HG03575 (cell line): Measurements from ENCODE around the gene SUSD2.

Source experiments
- ATAC-seq: cut with Tn5 transposase; IDR thresholded peaks from one replicate; pipeline ENCODE4 v1.9.1; 2021; ENCODE audit not compliant: unreplicated experiment, insufficient number of reproducible peaks, low FRiP score; ENCODE audit errors: extremely low read depth

The SUSD2 gene

DNA sequence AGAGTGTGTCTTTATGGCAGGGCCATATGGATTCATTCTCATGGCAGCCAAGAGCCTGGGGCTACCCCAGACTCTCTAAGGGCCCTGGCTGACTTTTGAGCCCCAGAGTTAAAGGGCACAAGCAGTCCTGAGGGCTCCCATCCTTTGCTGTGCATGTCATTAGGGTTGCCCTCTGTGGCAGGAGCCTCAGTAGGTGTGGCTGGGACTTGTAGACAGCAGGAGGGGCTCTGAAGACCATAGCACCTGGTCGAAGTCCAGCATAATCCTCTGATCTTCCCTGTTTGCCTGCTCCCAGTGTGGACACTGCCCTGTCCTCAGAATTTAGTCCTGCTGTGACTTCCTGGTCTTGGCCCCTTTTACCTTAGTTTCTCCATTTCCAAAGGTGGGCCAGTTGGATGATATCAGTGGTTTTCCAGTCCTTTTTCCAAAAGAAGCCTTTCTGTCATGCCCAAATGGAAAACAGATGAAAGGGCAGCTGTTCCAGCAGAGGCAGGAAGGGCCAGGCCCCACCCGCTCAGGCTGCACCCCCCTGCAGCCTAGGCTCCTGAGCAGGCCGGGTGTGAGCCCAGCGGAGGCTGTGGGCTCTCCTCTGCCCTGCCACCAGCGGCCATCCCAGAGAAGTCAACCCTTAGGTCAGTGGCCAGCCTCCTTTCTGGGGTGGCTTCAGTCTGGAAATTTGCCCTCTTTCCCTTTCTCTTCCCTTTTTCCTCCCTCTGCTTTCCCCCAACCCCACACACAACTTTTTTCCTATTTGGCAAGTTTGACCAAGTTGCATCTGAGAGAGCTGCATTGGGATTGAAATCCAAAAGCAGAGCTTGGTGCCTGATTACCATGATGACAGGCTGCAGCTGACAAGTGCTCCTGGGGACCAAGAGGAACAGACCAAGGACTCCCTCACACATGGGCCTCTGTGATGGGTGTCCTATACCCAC lies 32.8 kb upstream of the SUSD2 start:
- ATAC-seq, result no peak

DNA sequence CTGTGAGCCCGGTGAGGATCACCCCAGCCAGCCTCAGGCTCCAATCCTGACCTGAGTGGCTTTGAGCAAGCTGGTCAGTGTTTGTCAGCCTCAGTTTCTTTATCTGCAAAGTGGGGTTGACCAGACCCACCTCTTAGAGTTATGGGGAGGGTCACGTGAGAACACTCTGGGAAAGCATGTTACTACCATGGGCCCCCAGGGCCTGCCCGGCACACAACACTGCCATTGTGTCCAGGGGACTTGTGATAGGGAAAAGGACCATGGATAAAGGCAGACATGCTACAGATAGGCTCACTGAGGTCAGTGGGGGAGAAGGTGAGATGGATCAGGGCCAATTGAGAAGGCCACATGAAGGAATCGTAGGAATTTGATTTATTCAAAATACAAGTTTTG lies 32.1 kb upstream of the SUSD2 start:
- ATAC-seq, result no peak

- ATAC-seq, result no peak
These were observed 27.9 kb upstream of the SUSD2 start for GRCh38 chr22:24153353-24153752.

DNA sequence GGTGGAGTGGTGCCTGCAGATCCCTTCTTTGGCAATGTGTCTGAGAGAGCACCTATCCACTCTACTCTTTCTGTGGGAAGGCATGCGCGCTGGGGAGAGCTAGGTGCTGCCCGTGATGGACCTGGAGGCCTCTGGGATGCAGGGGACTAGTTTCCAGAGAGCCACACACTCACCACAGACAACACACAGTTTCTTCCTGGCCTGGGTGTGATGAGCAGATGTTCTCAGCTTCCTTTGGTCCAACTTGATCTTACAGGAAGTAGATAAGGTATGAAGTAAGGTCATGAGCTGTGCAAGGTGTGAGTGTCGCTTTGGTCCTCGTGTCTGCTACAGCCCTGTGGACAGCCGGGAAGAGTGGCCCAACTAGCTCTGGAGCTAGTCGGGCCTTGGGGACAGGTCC lies 27.3 kb upstream of the SUSD2 start:
- no peak for ATAC-seq

DNA sequence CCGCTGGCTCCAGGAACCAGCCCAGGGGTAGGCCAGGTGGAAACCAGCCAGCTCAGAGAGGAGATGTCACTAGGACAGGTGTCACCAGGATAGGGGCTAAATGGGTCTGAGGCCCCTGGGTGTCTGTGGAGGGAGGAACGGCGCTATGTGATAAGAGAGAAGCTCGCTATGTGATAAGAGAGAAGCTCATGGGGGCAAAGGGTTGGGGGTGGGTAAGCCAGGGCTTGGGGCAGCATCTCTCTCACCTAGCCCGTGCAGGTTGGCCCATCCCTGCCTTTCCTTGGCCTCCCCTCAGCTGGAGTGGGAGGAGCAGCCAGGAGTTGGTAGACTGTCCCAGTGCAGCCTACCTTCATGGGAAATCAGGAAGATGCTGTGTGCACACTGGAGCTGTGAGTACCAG lies 26.5 kb upstream of the SUSD2 start:
- ATAC-seq, result no peak

DNA sequence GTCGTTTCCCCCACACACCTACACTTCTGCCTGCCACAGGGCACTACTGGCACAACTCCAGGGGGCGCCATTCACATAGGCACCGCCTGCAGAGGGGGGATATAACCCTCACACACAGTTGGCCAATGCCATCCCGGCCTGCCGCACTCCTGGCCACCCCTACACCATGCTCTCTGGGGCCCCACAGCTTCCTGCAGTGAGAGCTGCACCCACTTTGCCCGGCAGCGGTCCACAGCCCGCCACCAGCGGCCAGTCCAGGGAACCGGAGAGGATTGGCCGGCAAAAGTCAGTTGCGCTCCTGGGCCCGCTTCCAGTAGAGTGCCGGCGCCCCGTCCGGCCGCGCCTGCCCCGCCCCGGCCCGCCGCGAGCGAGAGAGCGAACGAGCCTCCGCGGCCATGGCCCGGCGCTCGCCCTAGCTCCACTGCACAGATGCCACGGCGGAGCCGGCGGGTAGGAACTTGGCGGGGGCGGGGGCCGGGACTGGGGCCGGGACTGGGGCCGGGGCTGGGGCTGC lies 25.6 kb upstream of the SUSD2 start:
- ATAC-seq, result no peak

- no peak for ATAC-seq
These were observed 25.0 kb upstream of the SUSD2 start for GRCh38 chr22:24156141-24156912.

- peak; percentile 42 for ATAC-seq
These were observed 24.1 kb upstream of the SUSD2 start for GRCh38 chr22:24156913-24157821.

DNA sequence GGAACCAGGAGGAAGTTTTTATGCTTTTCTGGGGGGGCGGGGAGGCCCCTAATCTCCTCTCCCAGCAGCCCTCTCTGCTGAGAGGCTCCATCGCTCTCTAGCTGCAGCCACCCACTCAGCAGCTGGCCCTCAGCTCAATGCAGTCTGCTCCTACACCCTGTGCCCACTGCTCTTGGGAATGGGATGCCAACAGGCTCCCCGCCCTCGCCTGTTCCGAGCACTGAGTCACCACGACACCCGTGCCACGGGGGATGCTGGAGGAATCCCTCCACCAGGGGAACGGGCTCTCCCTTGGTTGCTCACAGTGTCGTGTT lies 23.5 kb upstream of the SUSD2 start:
- no peak for ATAC-seq

DNA sequence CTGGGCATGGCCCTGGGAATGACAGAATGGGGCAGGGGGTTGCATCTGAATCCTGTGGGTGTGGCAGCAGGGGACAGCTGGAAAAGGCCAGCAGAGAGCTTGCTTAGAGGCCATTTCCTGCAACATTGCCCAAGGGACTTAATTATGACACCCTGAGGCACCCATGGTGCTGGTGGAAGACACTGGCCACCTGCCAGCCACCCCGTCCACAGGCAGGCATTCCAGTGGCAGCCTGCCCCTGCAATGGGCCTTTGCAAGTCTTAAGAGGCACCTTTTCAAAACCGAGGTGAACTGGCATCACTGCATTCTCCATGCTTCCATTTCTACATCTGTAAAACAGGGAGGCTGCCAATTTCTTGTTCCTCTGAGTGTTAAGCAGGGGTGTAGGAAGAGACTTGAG lies 21.6 kb upstream of the SUSD2 start:
- no peak for ATAC-seq

DNA sequence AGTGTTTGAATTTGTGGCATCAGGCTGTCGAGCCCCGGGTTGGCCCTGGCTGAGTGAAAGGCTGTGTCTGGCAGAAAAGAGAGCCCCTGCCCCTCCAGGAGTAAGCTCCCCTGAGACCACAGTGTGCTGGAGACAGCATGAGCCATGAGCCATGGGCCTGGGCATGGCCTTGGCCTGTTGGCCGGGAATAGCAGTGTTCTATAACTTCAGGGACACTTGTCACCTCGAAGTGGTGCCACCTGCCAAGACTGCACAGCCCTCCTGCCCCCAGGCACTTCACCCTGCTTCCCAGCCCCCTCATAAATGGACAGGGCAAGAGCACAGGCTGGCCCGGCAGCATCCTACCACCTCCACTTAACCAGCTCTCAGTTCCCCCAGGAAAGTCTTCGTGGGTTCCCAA lies 20.7 kb upstream of the SUSD2 start:
- ATAC-seq, result no peak

GRCh38 chr22:24161485-24161884 lies 19.8 kb upstream of the SUSD2 start:
- no peak for ATAC-seq

DNA sequence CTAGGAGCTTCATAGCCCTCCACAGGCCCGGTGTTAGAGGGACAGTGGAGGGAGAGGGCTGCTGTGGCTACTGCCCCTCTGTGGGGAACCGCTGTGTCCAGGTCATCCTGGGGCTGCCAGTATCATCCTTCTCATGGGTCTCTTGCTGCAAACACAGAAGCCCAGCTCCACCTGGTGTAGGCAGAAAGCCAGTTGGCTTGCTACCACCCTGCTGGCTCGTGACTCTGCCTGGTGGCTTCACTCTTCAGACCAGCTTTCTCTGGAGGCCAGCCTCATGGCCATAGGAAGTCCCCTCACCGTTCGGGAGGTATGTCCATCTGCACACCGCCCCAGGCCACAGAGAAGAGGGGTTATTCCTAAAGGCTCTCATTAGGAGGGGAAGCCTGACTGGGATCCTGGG lies 19.4 kb upstream of the SUSD2 start:
- ATAC-seq, result no peak

- ATAC-seq, result no peak
These were observed 18.9 kb upstream of the SUSD2 start for GRCh38 chr22:24162436-24162835.

DNA sequence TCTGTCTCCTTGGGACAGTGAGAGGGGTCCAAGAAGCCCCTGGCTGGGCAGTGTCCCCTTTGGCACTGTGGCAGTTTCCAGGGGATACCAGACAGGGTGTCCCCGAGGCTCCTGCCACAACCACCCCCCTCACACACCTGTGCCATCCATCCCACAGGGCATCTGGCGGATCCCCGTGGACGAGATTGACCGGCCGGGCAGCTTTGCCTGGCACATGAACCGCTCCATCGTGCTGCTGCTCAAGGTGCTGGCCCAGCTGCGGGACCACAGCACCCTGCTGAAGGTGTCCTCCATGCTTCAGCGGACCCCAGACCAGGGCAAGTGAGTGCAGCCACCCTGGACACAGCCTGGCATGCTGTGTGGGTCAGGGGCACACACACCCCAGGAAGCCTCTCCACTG lies 17.0 kb upstream of the SUSD2 start:
- no peak for ATAC-seq

DNA sequence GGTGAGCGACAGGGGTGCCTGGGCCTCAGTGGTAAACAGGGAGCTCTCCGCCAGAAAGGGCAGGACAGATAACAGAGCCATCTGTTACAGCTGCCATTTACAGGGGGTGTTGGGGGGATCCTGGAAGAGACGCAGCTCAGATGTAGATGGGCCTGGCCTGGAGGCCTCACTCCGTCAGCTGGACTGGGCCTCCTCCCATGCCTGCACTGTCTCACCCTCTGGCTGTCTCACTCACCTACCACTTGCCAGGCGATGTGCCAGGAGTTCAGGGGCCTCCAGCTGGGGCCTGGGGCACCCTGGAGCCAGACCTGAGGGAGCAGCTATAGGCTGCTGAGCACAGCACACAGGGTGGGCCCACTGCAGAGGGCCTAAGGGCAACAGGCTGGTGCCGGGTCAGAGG lies 16.3 kb upstream of the SUSD2 start:
- ATAC-seq, result no peak

DNA sequence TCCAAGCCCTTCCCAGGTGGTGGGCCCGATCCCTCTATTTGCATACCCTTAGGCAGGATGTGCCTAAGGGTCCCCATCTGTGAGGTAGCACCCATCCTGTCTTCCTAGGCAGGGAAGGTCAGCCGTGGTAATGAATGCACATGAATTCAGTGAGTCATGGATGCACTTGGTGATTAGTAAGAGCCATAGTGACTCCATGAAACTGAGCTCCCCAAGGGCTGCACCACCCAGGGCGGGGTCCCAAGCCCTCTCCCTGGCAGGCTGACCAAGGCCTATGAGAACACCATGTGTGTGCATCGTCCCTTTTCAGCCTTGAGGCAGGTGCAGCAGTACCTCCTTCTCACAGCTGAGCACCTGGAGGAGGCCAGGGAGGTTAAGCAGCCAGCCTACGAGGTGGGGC lies 15.6 kb upstream of the SUSD2 start:
- no peak for ATAC-seq

DNA sequence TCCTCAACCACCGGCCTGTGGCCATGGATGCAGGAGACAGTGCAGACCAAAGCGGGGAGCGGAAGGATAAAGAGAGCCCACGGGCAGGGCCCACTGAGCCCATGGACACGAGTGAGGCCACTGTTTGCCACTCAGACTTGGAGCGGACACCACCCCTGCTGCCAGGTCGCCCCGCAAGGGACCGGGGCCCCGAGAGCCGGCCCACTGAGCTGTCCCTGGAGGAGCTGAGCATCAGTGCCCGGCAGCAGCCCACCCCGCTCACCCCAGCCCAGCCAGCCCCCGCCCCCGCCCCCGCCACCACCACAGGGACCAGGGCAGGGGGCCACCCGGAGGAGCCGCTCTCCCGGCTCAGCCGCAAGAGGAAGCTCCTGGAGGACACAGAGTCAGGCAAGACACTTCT lies 14.5 kb upstream of the SUSD2 start:
- no peak for ATAC-seq

GRCh38 chr22:24169439-24170058 lies 11.7 kb upstream of the SUSD2 start:
- ATAC-seq, result no peak
